ENCODE data around the gene RET.
A peak's percentile ranks its signal among the peaks of the same experiment; 100 is the strongest.

Gene RET

GRCh38 chr10:43076876-43077420 lies at the start of gene RET:
RET (plus strand) TSS chr10:43077069; CDS start chr10:43077259, 190 bp downstream.
- peak in 1 of 56 donors; percentile 10 for DNase-seq

- DNase-seq = no peak
Measured at GRCh38 chr10:43027331-43027955, 49.4 kb upstream of the RET start.

DNA sequence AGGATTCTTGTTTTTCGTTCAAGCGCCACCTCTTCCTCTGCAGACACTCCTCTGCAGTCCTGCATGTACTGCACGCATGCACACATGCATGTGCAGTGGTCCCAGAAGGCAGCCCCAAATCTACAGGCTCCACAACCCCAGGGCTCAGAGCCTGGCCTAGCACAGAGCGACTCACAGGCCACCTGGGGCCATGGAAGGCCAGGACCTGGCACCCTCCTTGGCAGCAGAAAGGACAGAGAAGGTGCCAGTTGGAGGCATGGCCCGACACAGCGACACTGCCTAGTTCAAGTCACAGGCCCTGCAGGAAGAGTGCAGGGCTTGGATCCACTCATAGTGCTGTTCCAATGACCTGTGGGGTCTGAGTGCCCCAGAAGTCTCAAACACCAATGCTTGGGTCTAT lies 48.7 kb upstream of the RET start:
- DNase-seq = no peak

GRCh38 chr10:43029043-43029442 lies 47.8 kb upstream of the RET start:
- DNase-seq = no peak

DNA sequence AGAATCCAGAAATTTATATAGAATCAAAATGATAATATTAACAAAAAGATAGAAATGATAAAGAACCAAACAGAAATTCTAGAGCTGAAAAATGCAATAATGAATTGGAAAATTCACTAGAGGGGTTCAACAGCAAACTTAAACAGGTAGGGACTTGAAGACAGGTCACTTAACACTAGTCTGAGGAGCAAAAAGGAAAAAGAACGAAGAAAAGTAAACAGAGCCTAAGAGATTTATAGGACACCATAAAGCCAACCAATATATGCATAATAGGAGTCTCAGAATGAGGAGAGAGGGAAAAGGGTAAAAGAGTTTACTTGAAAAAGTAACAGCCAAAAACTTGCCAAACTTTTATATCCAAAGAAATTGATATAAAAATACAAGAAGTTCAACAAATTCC lies 44.3 kb upstream of the RET start:
- no peak for DNase-seq

GRCh38 chr10:43035800-43036199 lies 41.1 kb upstream of the RET start:
- DNase-seq = no peak

- no peak for DNase-seq
Measured at GRCh38 chr10:43036481-43037428, 40.1 kb upstream of the RET start.

DNA sequence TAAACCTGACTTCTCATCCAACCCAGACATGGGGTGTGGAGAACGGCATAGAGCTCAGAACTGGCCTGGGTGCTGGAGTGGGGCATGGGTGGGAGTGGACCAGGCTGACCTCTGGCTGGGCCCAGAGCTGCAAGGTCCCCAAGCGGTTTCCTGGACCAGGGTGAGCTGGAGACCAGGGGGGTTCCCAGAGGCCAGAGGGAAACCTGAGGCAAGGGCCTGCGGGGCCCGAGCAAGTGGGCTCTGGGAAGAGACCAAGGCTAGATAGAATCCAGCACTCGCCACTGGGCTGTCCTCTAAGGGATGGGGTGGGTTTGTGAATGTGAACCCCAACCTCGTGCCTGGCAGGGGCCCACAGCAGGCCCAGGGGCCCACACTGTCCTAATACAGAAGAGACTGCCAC lies 39.4 kb upstream of the RET start:
- DNase-seq = no peak

GRCh38 chr10:43037942-43038782 lies 38.7 kb upstream of the RET start:
- DNase-seq = no peak

DNA sequence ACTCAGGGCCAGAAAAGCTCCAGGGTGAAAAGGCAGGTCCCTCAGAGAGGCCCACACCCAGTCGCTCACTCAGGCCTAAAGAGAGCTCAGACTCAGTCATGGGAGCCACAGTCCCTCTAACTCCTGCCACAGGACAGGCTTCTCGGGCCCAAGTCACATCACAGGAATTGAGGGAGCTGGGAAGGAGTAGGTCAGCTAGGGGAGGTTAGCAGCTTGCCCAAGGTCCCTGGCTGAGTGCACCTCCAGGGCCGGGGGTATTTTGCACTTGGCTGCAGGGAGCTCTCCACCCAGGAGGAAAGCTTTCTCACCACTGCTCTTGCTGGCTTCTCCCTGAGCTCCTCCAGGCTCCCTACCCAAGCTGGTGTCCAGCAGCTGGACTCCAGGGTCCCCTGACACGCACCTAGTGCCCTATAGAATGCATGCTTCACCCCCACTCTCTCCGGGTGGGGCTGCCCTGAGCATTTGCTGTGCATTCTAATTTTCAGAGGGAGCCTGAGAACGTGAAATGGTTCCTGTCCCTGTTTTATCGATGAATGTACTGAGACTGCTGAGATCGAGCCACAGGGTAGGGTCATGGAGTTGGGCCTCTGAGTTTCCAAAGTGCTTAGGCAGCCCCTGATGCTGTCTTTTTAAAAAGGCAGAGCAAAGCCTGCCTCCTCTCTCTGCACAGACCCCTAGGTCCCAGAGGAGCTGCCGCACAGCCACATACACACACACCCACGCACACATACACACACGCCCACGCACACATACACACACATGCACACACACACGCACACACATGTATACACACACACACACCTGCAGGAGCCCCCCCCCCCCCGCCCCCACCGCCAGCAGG lies 37.9 kb upstream of the RET start:
- no peak for DNase-seq

DNA sequence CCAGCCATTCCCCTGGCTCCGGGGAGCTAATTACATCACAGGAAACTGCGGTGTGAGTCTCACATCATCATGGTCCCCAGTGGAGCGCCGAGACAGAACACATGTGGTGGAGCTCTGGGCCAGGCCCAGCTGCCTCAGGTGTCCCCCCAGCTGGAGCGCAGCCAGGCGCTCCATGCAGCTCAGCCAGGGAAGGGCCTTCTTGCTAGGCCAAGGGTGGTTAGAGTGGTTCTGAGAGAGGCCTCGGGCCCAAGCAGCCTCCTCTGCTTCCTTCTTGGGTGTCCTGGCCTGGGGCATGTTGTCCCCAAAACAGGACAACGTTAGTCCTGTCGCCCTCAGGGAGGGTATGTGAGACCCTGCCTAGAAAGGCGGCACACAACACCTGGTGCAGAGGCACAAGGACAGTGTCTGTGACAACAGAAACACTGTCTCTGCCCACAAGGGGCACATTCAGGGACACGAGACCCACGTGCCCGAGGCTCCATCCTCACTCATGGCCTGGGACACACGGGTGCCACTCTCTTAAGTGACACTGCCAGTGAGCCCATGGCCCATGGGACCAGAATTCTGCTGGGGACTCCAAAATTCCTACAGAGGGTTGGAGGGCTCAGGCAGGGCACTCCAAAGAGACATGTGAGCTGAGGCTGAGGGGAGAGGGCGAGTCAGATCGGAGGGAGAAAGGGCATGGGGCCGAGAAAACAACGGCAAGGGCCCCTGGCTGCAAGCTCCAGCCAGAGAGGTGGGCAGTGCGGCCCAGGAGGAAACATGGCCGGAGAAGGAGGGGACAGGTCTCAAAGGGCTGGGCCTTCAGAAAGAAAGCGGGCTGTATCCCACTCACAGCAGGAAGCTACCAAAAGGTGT lies 37.0 kb upstream of the RET start:
- no peak for DNase-seq

- no peak for DNase-seq
Measured at GRCh38 chr10:43040482-43041256, 36.2 kb upstream of the RET start.

- DNase-seq = no peak
Measured at GRCh38 chr10:43041422-43042342, 35.2 kb upstream of the RET start.

GRCh38 chr10:43042503-43043341 lies 34.1 kb upstream of the RET start:
- DNase-seq = no peak

DNA sequence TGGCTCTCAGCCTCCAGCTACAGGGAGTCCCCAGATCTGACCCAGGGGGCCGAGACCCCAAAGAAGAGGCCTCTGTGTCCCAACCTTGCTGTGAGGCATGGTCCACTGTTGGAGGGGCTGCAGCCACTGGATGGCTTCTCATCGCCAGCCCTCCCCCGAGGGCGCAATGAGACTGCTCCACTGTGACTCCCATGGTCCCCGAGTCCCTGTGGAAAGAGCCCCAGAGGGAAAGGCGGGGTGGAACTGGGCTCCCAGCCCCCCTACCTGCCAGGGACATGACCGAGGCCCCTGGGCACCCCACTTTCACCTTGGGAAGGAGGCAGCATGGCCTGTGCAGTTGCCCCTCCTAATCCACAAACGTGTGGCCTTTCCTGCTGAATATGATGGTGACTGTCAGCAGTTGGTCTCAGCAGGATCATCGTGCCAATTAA lies 33.5 kb upstream of the RET start:
- DNase-seq = no peak

DNA sequence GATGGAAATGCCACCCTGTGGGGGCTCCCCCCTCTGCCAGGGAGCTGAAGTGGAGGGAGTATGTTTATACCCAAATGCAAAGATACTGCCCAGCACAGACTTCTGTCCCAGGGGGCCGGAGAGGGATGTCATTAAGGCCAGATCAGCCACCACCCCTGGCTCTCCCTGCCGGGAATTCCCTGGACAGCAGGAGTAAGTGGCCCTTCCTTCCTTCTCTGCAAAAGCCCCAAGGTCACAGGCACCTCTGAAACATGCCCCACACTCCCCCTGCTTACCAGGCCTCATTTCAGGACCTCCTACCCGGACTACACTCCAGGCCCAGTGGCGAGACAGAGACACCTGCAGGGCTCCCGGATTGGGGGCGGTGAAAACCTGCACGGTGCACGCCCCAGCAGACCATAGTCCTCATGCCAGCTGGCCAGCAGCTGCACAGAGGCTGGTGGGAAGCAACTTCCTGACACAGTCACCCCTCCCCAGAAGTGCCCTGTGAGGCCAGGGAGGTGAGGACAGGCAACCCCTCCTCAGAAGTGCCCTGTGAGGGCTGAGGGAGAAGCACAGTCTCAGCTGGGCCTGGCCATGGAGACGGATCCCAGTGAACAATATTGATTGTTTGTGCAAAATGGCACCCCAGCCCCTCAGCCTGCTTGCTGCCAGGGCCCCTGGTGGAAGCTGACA lies 33.0 kb upstream of the RET start:
- DNase-seq = no peak

Data from amygdala (tissue), 56 donors.